Astrocyte (in vitro differentiated cells and primary cell): ENCODE data around the gene LOXL4. TPM values are rescaled to one million over a fixed set of nuclear protein-coding genes. Genes with fewer than 3 reads are reported as not detected.

Source experiments
- DNase-seq: peaks from one replicate; pipeline ENCODE4 v3.0.0-alpha.2; 2010; ENCODE audit warnings: low read depth
- FAIRE-seq: peaks from 2 replicates; lab custom pipeline; 2011; peaks lifted over from hg19 to GRCh38; lab: Jason Lieb, UNC
- H2AFZ ChIP-seq: 2 replicates; pipeline ENCODE4 v1.6.0; 2012; ENCODE audit warnings: low read depth, low read length, inconsistent platforms
- H3K27ac ChIP-seq: 2 replicates; pipeline ENCODE4 v1.5.1; 2011; ENCODE audit warnings: low read depth, low read length, inconsistent platforms
- H3K27me3 ChIP-seq: 2 replicates; pipeline ENCODE4 v1.6.0; 2011; ENCODE audit warnings: low read length, inconsistent platforms; ENCODE audit not compliant: insufficient read depth
- H3K36me3 ChIP-seq: 2 replicates; pipeline ENCODE4 v1.5.1; 2011; ENCODE audit warnings: low read length, inconsistent platforms; ENCODE audit not compliant: insufficient read depth
- H3K4me1 ChIP-seq: 2 replicates; pipeline ENCODE4 v1.5.1; 2011; ENCODE audit warnings: low read length, inconsistent platforms; ENCODE audit not compliant: insufficient read depth
- H3K4me2 ChIP-seq: 2 replicates; pipeline ENCODE4 v1.6.0; 2012; ENCODE audit warnings: low read length, inconsistent platforms
- H3K4me3 ChIP-seq: 2 replicates; pipeline ENCODE4 v1.5.1; 2011; ENCODE audit warnings: low read depth, mild to moderate bottlenecking, low read length, inconsistent platforms; ENCODE audit not compliant: insufficient read depth
- H3K79me2 ChIP-seq: 2 replicates; pipeline ENCODE4 v1.6.0; 2012; ENCODE audit warnings: mild to moderate bottlenecking, low read length, inconsistent platforms; ENCODE audit not compliant: insufficient read depth
- H3K9ac ChIP-seq: 2 replicates; pipeline ENCODE4 v1.6.0; 2012; ENCODE audit warnings: mild to moderate bottlenecking, low read length, inconsistent platforms
- H3K9me3 ChIP-seq: 2 replicates; pipeline ENCODE4 v1.5.1; 2012; ENCODE audit warnings: low read depth, mild to moderate bottlenecking, low read length, inconsistent platforms; ENCODE audit not compliant: insufficient read depth
- H4K20me1 ChIP-seq: 2 replicates; pipeline ENCODE4 v1.6.0; 2012; ENCODE audit warnings: low read length, inconsistent platforms; ENCODE audit not compliant: insufficient read depth
- H3K27ac Mint-ChIP-seq: one replicate; pipeline ENCODE4 v1.8.0; 2021; ENCODE audit warnings: mild to moderate bottlenecking, mixed read lengths; ENCODE audit not compliant: unreplicated experiment
- H3K27me3 Mint-ChIP-seq: one replicate; pipeline ENCODE4 v1.8.0; 2021; ENCODE audit warnings: low read depth, mixed read lengths; ENCODE audit not compliant: unreplicated experiment
- H3K36me3 Mint-ChIP-seq: one replicate; pipeline ENCODE4 v1.8.0; 2021; ENCODE audit warnings: low read depth, mixed read lengths; ENCODE audit not compliant: unreplicated experiment
- H3K4me1 Mint-ChIP-seq: one replicate; pipeline ENCODE4 v1.8.0; 2021; ENCODE audit warnings: low read depth, mixed read lengths; ENCODE audit not compliant: unreplicated experiment
- H3K4me3 Mint-ChIP-seq: one replicate; pipeline ENCODE4 v1.8.0; 2021; ENCODE audit warnings: mild to moderate bottlenecking, moderate library complexity, mixed read lengths; ENCODE audit not compliant: unreplicated experiment
- H3K9me3 Mint-ChIP-seq: one replicate; pipeline ENCODE4 v1.8.0; 2021; ENCODE audit warnings: mild to moderate bottlenecking, mixed read lengths; ENCODE audit not compliant: unreplicated experiment
- CTCF ChIP-seq: IDR thresholded peaks from 2 replicates; pipeline ENCODE4 v1.5.1; 2011; ENCODE audit warnings: low read depth, mild to moderate bottlenecking, inconsistent platforms, low read length, moderate library complexity; ENCODE audit not compliant: insufficient read depth
- EZH2 ChIP-seq: IDR thresholded peaks from 2 replicates; pipeline ENCODE4 v1.6.1; 2012; ENCODE audit warnings: mild to moderate bottlenecking, low read length, inconsistent platforms; ENCODE audit not compliant: insufficient read depth
- total RNA-seq: library from RNA; stranded (reverse); gene quantifications from 2 replicates; pipeline ENCODE4 v1.2.1, GENCODE V29; 2021

The LOXL4 gene
- total RNA-seq, 1 donor from 2014 or later, result 26.6 TPM

- no peaks in the 10 kb centered on the region for H3K9me3 ChIP-seq
- H3K27me3 ChIP-seq, result no peaks in the 10 kb centered on the region
- H3K27me3 Mint-ChIP-seq, result no peaks in the 10 kb centered on the region
- H3K36me3 ChIP-seq, result peaks cover 9% of the 10 kb centered on the region
- H2AFZ ChIP-seq, result no peak overlapping the region
- no peak for TF ChIP-seq CTCF
- no peak for TF ChIP-seq EZH2
- H3K9ac ChIP-seq, result no peak overlapping the region
- no peak for FAIRE-seq
- no peak overlapping the region for H3K4me3 Mint-ChIP-seq
- H3K36me3 Mint-ChIP-seq, result peaks cover 5% of the 10 kb centered on the region
- H3K9me3 Mint-ChIP-seq, result no peaks in the 10 kb centered on the region
- peaks cover 7% of the 10 kb centered on the region for H3K4me1 Mint-ChIP-seq
- H3K4me1 ChIP-seq, result no peaks in the 10 kb centered on the region
- H3K79me2 ChIP-seq, result peaks cover 6% of the 10 kb centered on the region
- H3K4me2 ChIP-seq, result no peak overlapping the region
- DNase-seq, result no peak
- H3K27ac Mint-ChIP-seq, result no peak overlapping the region
- H4K20me1 ChIP-seq, result peaks cover 16% of the 10 kb centered on the region
- H3K27ac ChIP-seq, result no peak overlapping the region
- no peak overlapping the region for H3K4me3 ChIP-seq
Observed at GRCh38 chr10:98209441-98209840, 58.6 kb downstream of the LOXL4 start.

- no peak overlapping the region for H3K9ac ChIP-seq
- DNase-seq, result no peak
- H3K27ac ChIP-seq, result no peak overlapping the region
Observed at GRCh38 chr10:98208925-98209324, 59.1 kb downstream of the LOXL4 start.

More at GRCh38 chr10:98208925-98209324, 59.1 kb downstream of the LOXL4 start:
- H3K4me3 ChIP-seq, result no peak overlapping the region
- no peak overlapping the region for H3K4me3 Mint-ChIP-seq
- H4K20me1 ChIP-seq, result peaks cover 13% of the 10 kb centered on the region
- H3K4me1 Mint-ChIP-seq, result peaks cover 7% of the 10 kb centered on the region
- no peak overlapping the region for H3K4me2 ChIP-seq
- no peak overlapping the region for H3K27ac Mint-ChIP-seq
- H3K27me3 ChIP-seq, result no peaks in the 10 kb centered on the region
- TF ChIP-seq EZH2, result no peak
- no peak for TF ChIP-seq CTCF
- no peak overlapping the region for H2AFZ ChIP-seq
- H3K4me1 ChIP-seq, result no peaks in the 10 kb centered on the region
- H3K9me3 ChIP-seq, result no peaks in the 10 kb centered on the region
- peaks cover 5% of the 10 kb centered on the region for H3K36me3 Mint-ChIP-seq
- no peaks in the 10 kb centered on the region for H3K27me3 Mint-ChIP-seq
- FAIRE-seq, result no peak
- peaks cover 2% of the 10 kb centered on the region for H3K79me2 ChIP-seq
- H3K36me3 ChIP-seq, result peaks cover 9% of the 10 kb centered on the region
- no peaks in the 10 kb centered on the region for H3K9me3 Mint-ChIP-seq
